ENCODE data around the gene ATP6V0A1.
"Not testable (repeated sequence)": the region's sequence is repeated elsewhere in the genome, so short reads cannot be mapped to it uniquely, and the experiment has no call there.

The ATP6V0A1 gene

DNA sequence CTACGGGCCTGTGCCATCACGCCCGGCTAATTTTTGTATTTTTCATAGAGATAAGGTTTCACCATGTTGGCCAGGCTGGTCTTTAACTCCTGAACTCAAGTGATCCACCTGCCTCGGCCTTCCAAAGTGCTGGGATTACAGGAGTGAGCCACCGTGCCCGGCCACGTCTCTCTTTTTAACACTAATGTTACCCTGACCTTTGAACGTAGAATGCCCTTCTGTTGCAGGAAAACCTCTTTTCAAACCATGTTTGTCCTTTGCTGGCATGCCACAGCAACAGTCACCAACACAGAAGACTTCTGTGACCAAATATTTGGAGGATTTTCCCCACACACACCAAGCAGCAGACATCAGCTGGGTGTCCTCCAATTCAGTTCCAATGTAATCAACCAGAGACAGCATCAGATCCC lies 86.2 kb downstream of the ATP6V0A1 start:
- DNase-seq = no peak

DNA sequence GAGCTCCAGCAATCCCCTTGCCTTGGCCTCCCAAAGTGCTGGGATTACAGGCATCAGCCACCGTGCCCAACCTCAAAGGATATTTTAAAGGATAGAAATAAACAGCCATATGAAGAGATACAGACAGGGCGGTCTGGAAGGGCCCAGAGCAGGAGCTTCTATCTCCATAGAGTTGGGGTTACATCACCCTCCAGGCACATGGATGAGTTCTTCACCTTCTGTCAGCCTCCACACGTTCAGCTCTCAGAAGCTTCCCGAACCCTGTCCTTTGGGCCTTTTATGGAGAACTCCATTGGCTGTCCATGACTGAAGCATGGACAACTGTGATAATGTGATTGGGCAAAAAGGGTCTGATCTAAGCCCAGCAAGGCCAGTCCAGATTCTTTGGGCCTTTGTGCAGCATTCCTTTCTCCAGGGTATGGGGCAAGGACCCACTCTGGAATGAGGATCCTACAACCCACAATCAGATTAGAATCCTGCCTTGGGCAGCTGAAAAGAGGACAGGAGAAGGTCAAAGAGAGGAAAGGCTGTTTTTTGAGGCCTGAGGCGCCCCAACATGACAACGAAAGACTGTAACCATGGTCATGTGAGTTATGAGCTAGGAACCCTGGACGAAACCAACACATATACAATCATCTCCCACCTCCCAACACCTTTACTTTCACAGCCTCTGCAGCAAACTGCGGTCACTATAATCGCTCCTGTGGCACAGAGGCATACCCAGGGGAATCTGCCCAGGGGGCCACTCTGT lies 87.3 kb downstream of the ATP6V0A1 start:
- DNase-seq = not testable (repeated sequence)

DNA sequence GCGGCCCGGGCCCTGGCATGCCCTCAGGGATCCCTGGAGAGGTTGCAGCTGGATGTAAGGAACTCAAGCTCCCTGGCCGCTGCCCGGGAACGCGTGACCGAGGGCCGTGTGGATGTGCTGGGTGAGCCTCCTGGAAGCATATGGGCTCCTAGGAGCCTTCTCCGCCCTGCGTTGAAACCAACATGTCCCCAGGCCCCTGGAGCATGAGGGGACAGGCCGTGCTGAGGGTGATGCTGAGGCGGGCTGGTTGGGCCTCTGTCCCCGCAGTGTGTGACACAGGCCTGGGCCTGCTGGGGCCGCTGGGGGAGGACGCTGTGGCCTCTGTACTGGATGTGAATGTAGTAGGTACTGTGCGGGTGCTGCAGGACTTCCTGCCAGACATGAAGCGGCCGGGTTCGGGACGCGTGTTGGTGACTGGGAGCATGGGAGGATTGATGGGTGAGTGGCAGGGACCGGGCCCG lies 88.4 kb downstream of the ATP6V0A1 start:
- no peak for DNase-seq

DNA sequence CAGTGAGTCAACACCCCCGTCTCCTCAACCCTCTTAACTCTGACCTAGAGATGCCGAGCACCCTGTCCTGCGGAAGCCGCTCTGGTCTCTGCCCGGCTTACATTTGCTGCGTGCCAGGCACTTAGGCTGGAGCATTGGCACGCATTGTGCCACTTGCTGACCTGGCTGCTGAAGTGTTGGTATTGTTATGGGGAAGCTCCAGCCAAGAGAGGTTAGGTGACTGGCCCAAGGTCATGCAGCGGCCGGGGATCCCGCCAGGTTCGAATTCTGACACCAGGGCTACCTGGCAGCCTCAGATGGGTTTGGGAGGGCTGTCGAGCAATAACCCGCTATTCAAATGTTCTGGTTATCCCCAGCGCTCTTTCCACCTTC lies 89.0 kb downstream of the ATP6V0A1 start:
- no peak for DNase-seq

DNA sequence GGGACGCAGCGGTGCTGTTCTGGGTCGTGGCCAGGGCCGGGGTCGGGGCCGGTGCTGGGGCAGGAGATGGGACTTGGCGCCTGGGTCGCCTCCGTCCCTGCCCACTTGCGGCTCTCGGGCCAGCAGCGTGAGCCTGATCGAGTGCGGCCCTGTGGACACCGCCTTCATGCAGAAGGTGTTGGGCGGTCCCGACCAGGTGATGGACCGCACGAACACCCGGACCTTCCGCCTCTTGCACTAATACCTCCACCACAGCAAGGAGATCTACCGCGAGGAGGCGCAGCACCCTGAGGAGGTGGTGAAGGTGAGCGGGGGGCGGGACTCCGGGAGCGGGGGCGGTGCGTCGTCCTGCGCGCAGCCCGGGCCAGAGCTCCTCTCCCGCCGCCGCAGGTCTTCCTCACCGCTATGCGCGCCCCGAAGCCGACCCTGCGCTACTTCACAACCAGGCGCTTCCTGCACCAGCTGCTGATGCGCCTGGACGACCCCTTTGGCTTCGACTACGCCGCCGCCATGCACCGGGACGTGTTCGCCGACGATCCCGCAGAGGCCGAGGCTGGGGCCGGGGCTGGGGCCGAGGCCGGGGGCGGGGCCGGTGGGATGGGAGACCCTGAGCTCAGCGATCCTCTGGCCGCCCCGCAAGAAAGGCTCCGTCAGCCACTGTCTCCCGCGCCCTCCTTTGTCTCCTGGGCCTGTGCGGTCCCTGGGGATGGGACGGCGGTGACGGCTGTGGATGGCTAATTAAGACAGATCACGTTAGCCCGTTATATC lies 89.6 kb downstream of the ATP6V0A1 start:
- DNase-seq = no peak

DNA sequence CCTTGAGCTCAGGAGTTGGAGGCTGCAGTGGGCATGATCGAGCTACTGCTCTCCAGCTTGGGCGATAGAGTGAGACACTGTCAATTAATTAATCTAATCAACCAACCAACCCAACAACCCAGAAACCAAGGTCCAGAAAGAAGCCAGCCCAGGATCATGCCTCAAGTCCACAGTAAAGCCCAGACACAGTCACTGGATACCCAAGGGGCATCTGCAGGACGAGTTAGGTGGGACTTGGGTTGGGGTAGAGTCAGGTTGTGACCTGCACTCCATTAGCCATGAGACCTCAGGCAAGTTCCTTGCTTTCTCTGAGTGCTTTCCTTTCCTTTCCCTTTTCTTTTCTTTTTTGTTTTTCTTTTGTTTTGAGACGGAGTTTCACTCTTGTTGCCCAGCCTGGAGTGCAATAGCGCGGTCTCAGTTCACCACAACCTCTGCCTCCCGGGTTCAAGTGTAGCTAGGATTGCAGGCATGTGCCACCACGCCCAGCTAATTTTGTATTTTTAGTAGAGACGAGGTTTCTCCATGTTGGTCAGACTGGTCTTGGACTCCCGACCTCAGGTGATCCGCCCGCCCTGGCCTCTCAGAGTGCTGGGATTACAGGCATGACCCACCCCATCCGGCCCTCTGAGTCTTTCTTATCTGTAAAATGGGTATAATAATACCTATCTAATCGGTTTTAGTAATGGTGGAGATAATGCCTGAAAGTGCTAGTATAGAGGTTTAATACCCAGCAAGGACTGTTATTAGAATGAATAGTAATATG lies 90.5 kb downstream of the ATP6V0A1 start:
- DNase-seq = no peak

DNA sequence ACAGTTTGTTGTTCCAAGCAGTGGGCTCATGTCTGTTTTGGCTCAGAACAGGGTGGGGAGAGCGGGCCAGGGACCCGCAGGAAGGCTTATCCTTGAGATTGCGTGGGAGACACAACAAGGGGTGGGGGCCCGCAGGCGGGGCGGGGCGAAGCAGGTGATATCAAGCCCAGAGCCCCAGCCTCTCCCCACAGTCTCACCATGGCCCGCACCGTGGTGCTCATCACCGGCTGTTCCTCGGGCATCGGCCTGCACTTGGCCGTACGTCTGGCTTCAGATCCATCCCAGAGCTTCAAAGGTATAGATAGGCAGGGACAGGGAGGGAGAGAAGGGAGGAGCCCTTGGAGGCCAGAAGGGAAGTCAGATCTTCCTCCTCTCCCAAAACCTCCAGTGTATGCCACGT lies 94.1 kb downstream of the ATP6V0A1 start, which contains the start of gene HSD17B1:
HSD17B1 (plus strand) TSS at position 188 of the 400 bp plus-strand sequence; CDS start at position 199, 11 bp downstream.
- DNase-seq = not testable (repeated sequence)

DNA sequence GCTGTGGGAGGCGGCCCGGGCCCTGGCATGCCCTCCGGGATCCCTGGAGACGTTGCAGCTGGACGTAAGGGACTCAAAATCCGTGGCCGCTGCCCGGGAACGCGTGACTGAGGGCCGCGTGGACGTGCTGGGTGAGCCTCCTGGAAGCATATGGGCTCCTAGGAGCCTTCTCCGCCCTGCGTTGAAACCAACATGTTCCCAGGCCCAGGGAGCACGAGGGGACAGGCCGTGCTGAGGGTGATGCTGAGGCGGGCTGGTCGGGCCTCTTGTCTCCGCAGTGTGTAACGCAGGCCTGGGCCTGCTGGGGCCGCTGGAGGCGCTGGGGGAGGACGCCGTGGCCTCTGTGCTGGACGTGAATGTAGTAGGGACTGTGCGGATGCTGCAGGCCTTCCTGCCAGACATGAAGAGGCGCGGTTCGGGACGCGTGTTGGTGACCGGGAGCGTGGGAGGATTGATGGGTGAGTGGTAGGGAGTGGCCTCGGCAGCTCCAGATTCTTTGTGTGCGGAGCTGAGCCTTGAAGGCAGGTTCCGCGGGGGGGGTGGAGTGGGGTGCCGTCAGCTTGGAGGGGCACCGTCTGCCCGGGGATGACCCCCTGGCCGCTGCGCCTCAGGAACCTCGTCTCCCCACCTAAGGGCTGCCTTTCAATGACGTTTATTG lies 94.6 kb downstream of the ATP6V0A1 start:
- DNase-seq = no peak

DNA sequence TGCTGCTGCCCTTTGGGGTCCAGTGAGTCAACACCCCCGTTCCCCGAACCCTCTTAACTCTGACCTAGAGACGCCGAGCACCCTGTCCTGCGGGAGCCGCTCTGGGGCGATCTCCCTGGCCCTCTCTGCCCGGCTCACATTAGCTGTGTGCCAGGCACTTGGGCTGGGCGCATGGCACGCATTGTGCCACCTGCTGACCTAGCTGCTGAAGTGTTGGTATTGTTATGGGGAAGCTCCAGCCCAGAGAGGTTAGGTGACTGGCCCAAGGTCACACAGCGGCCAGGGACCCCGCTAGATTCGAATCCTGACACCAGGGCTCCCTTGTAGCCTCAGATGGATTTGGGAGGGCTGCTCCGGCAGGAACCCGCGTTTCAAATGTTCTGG lies 95.2 kb downstream of the ATP6V0A1 start:
- DNase-seq = no peak

DNA sequence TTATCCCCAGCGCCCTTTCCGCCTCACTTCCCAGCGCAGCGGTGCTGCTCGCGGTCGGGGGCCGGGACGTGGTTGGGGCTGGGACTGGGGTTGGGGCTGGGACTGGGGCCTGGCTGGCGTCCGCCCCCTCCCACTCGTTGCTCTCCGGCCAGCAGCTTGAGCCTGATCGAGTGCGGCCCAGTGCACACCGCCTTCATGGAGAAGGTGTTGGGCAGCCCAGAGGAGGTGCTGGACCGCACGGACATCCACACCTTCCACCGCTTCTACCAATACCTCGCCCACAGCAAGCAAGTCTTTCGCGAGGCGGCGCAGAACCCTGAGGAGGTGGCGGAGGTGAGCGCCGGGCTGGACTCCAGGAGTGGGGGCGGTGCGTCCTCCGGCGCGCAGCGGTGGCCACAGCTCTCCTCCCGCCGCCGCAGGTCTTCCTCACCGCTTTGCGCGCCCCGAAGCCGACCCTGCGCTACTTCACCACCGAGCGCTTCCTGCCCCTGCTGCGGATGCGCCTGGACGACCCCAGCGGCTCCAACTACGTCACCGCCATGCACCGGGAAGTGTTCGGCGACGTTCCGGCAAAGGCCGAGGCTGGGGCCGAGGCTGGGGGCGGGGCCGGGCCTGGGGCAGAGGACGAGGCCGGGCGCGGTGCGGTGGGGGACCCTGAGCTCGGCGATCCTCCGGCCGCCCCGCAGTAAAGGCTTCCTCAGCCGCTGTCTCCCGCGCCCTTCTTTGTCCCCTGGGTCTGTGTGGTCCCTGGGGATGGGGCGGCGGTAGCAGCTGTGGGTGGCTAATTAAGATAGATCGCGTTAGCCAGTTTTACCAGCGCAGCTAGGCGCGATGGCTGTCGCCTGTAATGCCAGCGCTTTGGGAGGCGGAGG lies 95.8 kb downstream of the ATP6V0A1 start:
- peak; percentile 82 for DNase-seq

DNA sequence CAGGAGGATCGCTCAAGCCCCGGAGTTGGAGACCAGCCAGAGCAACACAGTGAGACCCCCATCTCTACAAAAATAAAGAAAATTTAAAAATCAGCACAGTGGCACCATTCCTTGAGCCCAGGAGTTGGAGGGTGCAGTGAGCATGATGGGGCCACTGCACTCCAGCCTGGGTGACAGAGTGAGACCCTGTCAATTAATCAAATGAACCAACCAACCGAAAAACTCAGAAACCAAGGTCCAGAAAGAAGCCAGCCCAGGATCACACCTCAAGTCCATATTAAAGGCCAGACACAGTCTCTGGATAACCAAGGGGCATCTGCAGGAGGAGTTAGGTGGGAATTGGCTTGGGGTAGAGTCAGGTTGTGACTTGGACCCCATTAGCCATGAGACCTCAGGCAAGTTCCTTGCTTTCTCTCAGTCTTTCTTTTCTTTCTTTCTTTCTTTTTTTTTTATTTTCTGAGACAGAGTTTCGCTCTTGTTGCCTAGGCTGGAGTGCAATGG lies 96.5 kb downstream of the ATP6V0A1 start:
- no peak for DNase-seq

DNA sequence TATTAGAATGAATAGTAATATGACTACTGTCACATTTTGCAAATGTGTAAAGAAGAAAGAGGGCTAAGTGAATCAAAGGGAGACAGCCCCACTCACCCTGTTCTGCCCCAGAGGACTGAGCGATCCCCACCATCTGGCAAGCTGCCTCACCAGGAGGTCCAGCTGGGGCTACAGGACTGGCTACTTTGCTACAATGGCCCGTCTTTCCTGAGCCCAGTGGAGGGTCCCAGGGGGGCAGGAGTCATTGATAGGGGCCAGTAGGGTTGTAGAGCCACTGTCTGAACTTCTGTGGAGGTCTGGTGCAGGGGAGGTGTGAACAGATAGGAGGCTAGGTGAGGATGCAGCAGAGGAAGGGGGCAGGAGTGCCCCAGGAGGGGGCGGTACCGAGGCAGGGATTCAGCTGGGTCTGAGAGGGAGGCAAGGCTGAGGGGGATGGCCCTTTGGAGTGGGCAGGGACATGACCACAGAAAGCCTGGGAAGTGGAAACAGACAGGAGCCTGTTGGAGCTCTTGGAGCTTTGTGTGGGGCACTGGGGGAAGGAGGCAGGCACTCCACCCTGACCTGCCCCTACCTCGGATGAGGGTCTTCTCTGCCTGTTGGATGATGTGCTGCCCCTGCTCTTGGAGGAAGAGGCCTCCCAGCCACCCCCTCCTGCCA lies 97.4 kb downstream of the ATP6V0A1 start:
- DNase-seq = not testable (repeated sequence)

DNA sequence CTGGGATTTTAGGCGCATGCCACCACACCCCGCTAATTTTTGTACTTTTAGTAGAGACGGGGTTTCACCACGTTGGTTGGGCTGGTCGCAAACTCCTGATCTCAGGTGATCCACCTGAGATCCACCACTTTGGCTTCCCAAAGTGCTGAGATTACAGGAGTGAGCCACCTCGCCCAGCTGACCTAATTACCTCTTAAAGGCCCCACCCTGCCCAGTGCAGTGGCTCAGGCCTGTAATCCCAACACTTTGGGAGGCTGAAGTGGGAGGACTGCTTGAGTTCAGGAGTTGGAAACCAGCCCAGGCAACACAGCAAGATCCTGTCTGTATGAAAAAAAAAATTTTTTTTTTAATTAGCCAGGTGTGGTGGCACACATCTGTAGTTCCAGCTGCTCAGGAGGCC lies 100.4 kb downstream of the ATP6V0A1 start:
- DNase-seq = no peak

DNA sequence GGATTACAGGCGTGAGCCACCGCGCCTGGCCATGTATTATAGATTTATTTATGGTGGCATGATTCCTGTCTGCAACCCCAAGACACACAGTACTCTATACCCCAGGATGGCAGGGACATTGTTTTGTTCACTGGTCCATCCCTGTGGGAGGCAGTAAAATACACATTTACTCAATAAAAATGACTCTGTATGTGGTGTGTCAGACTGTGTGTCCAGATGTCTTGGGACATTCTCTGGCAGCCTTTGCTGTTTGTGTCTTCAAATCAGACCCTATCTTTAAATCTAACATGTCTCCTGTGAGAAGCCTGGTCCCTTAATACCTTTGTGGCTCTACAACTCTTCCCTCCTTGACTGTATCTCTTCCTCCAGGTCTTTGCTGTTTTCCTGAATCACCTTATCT lies 101.6 kb downstream of the ATP6V0A1 start:
- no peak for DNase-seq

DNA sequence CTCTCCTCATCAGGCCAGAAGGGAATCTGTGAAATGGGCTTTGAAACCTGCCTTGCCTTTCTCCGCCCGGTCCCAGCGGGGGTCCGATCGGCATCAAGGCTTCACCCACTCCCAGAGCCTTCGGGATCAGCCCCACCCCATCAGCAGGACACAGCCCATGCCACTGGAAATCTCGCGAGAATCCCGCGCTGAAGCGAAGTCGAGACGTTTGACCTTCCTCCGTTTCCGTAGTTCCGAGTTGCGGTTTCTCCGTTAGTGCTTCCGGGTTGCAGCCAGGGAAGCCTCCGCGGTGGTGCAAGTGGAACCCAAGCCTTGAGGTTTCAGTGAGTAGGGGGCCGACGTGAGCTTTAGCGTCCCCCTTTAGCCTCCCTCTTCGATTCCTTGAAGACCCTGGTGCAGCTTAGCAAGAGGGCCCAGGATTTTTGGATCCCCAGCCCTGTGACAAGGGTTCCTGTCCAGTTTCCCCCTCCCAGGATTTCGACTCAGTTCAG lies 103.3 kb downstream of the ATP6V0A1 start, which contains the start of gene COASY:
COASY (plus strand) TSS at position 252 of the 491 bp plus-strand sequence. CDS start 475 bp downstream, outside the sequence.
- peak; percentile 98 for DNase-seq

DNA sequence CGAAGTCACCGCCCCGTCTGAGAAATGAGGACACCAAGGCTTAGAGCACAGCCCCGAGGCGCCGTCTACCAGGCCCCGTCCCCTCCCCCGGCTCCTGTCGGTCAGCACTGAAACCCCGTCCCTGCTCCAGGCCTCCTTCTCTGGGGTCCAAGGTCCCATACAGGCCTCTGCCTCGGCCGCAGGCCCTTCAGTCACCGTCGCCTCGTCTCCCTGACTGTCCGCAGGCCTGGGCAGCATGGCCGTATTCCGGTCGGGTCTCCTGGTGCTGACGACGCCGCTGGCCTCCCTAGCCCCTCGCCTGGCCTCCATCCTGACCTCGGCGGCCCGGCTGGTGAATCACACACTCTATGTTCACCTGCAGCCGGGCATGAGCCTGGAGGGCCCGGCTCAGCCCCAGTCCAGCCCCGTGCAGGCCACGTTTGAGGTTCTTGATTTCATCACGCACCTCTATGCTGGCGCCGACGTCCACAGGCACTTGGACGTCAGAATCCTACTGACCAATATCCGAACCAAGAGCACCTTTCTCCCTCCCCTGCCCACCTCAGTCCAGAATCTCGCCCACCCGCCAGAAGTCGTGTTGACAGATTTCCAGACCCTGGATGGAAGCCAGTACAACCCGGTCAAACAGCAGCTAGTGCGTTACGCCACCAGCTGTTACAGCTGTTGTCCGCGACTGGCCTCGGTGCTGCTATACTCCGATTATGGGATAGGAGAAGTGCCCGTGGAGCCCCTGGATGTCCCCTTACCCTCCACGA lies 103.9 kb downstream of the ATP6V0A1 start:
- DNase-seq = no peak

DNA sequence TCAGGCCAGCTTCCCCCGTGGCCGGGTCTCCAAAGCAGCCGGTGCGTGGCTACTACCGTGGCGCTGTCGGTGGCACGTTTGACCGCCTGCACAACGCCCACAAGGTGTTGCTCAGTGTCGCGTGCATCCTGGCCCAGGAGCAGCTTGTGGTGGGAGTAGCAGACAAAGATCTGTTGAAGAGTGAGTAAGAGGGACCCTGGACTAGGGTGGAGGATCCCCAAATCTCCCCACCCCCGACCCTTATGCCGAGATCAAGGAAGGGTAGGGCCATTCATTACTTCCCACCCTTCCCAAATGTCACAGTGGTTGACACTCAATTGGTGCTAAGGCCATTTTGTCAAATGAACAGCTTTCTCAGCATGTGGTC lies 104.4 kb downstream of the ATP6V0A1 start:
- DNase-seq = no peak

DNA sequence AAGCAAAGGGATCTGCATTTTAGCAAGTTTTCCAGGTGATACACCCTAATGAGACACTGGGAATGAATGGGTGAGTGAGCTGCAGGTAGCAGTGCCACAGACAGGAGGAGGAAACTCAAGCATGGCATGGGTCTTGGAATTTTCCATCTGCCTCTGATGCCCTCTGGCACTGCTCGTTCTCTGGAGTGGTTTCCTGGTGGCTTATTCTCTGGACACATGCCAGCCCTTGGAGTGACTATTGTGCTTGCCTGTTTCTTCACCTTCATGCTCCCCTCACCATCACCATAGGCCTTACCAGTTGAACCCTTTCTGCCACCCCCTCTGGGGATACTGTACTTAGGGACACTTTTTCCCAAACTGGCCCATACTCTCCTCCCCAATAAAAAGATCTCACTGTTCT lies 104.9 kb downstream of the ATP6V0A1 start:
- DNase-seq = no peak

DNA sequence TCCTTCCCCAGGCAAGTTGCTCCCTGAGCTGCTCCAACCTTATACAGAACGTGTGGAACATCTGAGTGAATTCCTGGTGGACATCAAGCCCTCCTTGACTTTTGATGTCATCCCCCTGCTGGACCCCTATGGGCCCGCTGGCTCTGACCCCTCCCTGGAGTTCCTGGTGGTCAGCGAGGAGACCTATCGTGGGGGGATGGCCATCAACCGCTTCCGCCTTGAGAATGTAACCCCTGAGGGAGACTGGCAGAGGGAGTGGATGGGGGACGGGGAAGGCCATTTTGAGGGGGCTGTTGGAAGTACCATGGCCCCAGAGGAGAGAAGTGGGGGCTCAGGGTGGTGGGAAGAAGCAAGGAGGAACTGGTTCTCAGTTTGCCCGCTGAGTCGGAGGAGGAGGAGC lies 105.3 kb downstream of the ATP6V0A1 start:
- DNase-seq = no peak

Data from fibroblast of skin of right quadriceps (primary cell).